GM23338 (cell line): Measurements from ENCODE around the gene MRPL20. TPM values are rescaled to one million over a fixed set of nuclear protein-coding genes. Genes with fewer than 3 reads are reported as not detected.

ENCODE experiments used
- ATAC-seq: fragments of 200-7000 bp; cut with Tn5 transposase; 3 replicates; pipeline ENCODE4 v1.9.1; 2020
- DNase-seq: peaks from one replicate; pipeline ENCODE4 v3.0.0-alpha.2; 2015; ENCODE audit warnings: low spot score
- H2AFZ ChIP-seq: fragments of 200-600 bp; sonication (generic); 2 replicates; pipeline ENCODE4 v1.8.0; 2016; ENCODE audit warnings: antibody characterized with exemption, mild to moderate bottlenecking, moderate library complexity
- H3F3A ChIP-seq: fragments of 200-600 bp; sonication (generic); replicated peaks from 2 replicates; pipeline ENCODE4 v1.8.0; 2017; ENCODE audit warnings: antibody characterized with exemption, mixed run types, low read depth
- H3K27ac ChIP-seq: fragments of 200-600 bp; sonication (generic); 2 replicates; pipeline ENCODE4 v1.6.1; 2016; ENCODE audit warnings: low read depth
- H3K27me3 ChIP-seq: fragments of 200-600 bp; sonication (generic); 2 replicates; pipeline ENCODE4 v1.8.0; 2016; ENCODE audit warnings: mild to moderate bottlenecking, mixed run types, moderate library complexity; ENCODE audit not compliant: insufficient read depth
- H3K36me3 ChIP-seq: fragments of 200-600 bp; sonication (generic); 2 replicates; pipeline ENCODE4 v1.8.0; 2016; ENCODE audit warnings: mild to moderate bottlenecking; ENCODE audit not compliant: insufficient read depth
- H3K4me1 ChIP-seq: fragments of 200-600 bp; sonication (generic); 2 replicates; pipeline ENCODE4 v1.8.0; 2016; ENCODE audit warnings: mild to moderate bottlenecking, moderate library complexity; ENCODE audit not compliant: insufficient read depth
- H3K4me2 ChIP-seq: fragments of 200-600 bp; sonication (generic); 2 replicates; pipeline ENCODE4 v1.7.1; 2017; ENCODE audit warnings: mixed run types
- H3K4me3 ChIP-seq: fragments of 200-600 bp; sonication (generic); 2 replicates; pipeline ENCODE4 v1.6.1; 2016; ENCODE audit warnings: mixed run types
- H3K79me2 ChIP-seq: fragments of 200-600 bp; sonication (generic); replicated peaks from 2 replicates; pipeline ENCODE4 v1.8.0; 2017; ENCODE audit warnings: mild to moderate bottlenecking; ENCODE audit not compliant: insufficient read depth
- H3K9me2 ChIP-seq: fragments of 200-600 bp; sonication (generic); 2 replicates; pipeline ENCODE4 v1.8.0; 2017; ENCODE audit not compliant: insufficient read depth
- H4K20me1 ChIP-seq: fragments of 200-600 bp; sonication (generic); replicated peaks from 2 replicates; pipeline ENCODE4 v1.8.0; 2017; ENCODE audit warnings: mild to moderate bottlenecking; ENCODE audit not compliant: insufficient read depth
- H3K27ac Mint-ChIP-seq: 2 replicates; pipeline ENCODE4 v1.8.0; 2020; ENCODE audit warnings: inconsistent platforms, mild to moderate bottlenecking, moderate library complexity, mixed read lengths
- H3K27me3 Mint-ChIP-seq: 3 replicates; pipeline ENCODE4 v1.8.0; 2022; ENCODE audit warnings: low read depth, mild to moderate bottlenecking, moderate library complexity, mixed read lengths, inconsistent platforms; ENCODE audit not compliant: insufficient read depth, poor library complexity
- H3K36me3 Mint-ChIP-seq: 3 replicates; pipeline ENCODE4 v1.8.0; 2021; ENCODE audit warnings: low read depth, mild to moderate bottlenecking, inconsistent platforms, moderate library complexity, mixed read lengths
- H3K4me1 Mint-ChIP-seq: 3 replicates; pipeline ENCODE4 v1.8.0; 2020; ENCODE audit warnings: mild to moderate bottlenecking, inconsistent platforms, mixed read lengths
- H3K4me3 Mint-ChIP-seq: 3 replicates; pipeline ENCODE4 v1.8.0; 2021; ENCODE audit warnings: moderate library complexity, mild to moderate bottlenecking, inconsistent platforms, mixed read lengths
- H3K9me3 Mint-ChIP-seq: 3 replicates; pipeline ENCODE4 v1.8.0; 2020; ENCODE audit warnings: moderate library complexity, mild to moderate bottlenecking, inconsistent platforms, mixed read lengths
- EZH2 ChIP-seq: fragments of 200-600 bp; sonication (generic); IDR thresholded peaks from one replicate; pipeline ENCODE4 v1.8.0; 2017; ENCODE audit warnings: antibody characterized with exemption, mild to moderate bottlenecking, low read depth; ENCODE audit not compliant: unreplicated experiment
- POLR2AphosphoS5 ChIP-seq: IDR thresholded peaks from 2 replicates; pipeline ENCODE4 v1.6.1; 2016; ENCODE audit warnings: antibody characterized with exemption, low read depth
- ZNF114 ChIP-seq: fragments of 250-450 bp; sonication (Bioruptor Pico); IDR thresholded peaks from 2 replicates; pipeline ENCODE4 v1.5.0; 2020; ENCODE audit warnings: mild to moderate bottlenecking, moderate library complexity
- ZNF331 ChIP-seq: fragments of 250-450 bp; sonication (Bioruptor Pico); IDR thresholded peaks from 2 replicates; pipeline ENCODE4 v1.5.0; 2020; ENCODE audit warnings: low read depth, mild to moderate bottlenecking, moderate library complexity
- polyA plus RNA-seq: library from polyadenylated mRNA; unstranded; fragments of >200 nt; fragmentation: Nextera tagmentation; extraction: Ambion mirVana; gene quantifications from 2 replicates; pipeline ENCODE4 v1.2.1, GENCODE V29; 2016
- total RNA-seq: library from RNA; depleted of rRNA; stranded (reverse); fragments of >200 nt; shearing (Covaris generic); gene quantifications from 2 replicates; pipeline ENCODE4 v1.2.3, GENCODE V29; 2014
- TF ChIP-seq, protein P1 (sequence below): IDR thresholded peaks from one replicate; pipeline ENCODE4 v1.6.1; 2018; ENCODE audit warnings: antibody characterized with exemption; ENCODE audit not compliant: unreplicated experiment
- TF ChIP-seq, protein P2 (sequence below), 2 experiments: fragments of 200-600 bp in 1 of 2; sonication (generic) in 1 of 2; conservative IDR thresholded peaks; 2 replicates each; pipeline versions ENCODE4 v1.5.1 to v1.6.1; 2016 to 2017; ENCODE audit warnings: antibody characterized with exemption in 2 of 2, low read depth in 2 of 2, mild to moderate bottlenecking in 2 of 2, moderate library complexity in 1 of 2
- TF ChIP-seq, protein P3 (sequence below): IDR thresholded peaks from 2 replicates; pipeline ENCODE4 v1.6.1; 2016; ENCODE audit warnings: antibody characterized with exemption
- TF ChIP-seq, protein P4 (sequence below): fragments of 250-450 bp; sonication (Bioruptor Pico); IDR thresholded peaks from 2 replicates; pipeline ENCODE4 v1.5.0; 2020; ENCODE audit warnings: mild to moderate bottlenecking, moderate library complexity

MRPL20 gene
- total and polyA plus RNA-seq, 2 experiments from 2014 or later, result 173 to 319 TPM

DNA sequence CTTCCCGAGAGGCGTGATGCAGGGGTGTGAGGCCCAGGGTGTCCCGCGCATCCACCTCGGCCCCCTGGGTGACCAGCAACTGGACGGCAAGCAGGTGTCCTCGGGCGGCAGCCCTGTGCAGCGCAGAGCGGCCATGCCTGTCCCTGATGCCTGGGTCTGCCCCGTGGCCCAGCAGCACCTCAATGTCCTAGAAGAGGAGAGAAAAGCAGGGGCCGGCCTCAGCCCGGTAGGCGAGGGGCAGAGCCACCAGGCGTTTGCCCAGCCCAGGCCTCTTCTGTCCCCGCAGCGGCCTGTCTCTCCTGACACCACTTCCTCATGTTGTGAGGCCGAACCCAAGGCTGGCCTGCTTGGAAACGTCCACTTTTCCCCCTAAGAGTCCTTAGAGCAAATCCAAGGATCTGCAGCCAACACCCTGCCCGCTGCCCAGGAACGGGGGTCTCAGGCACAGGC lies 12.3 kb upstream of the MRPL20 start:
- Mint-ChIP-seq H3K9me3 (no peaks in the 10 kb centered on the region; the same call in 2 of the 3 replicates), H3K27ac (no peak overlapping the region), H3K36me3 (no peaks in the 10 kb centered on the region; the same call in 2 of the 3 replicates), H3K27me3 (peaks cover 13% of the 10 kb centered on the region), H3K4me3 (peak overlapping the region; percentile 52), H3K4me1 (peaks cover 24% of the 10 kb centered on the region)
- peaks cover 25% of the 10 kb centered on the region for H3K4me1 ChIP-seq
- no peaks in the 10 kb centered on the region for H4K20me1 ChIP-seq
- TF ChIP-seq, protein P1, sequence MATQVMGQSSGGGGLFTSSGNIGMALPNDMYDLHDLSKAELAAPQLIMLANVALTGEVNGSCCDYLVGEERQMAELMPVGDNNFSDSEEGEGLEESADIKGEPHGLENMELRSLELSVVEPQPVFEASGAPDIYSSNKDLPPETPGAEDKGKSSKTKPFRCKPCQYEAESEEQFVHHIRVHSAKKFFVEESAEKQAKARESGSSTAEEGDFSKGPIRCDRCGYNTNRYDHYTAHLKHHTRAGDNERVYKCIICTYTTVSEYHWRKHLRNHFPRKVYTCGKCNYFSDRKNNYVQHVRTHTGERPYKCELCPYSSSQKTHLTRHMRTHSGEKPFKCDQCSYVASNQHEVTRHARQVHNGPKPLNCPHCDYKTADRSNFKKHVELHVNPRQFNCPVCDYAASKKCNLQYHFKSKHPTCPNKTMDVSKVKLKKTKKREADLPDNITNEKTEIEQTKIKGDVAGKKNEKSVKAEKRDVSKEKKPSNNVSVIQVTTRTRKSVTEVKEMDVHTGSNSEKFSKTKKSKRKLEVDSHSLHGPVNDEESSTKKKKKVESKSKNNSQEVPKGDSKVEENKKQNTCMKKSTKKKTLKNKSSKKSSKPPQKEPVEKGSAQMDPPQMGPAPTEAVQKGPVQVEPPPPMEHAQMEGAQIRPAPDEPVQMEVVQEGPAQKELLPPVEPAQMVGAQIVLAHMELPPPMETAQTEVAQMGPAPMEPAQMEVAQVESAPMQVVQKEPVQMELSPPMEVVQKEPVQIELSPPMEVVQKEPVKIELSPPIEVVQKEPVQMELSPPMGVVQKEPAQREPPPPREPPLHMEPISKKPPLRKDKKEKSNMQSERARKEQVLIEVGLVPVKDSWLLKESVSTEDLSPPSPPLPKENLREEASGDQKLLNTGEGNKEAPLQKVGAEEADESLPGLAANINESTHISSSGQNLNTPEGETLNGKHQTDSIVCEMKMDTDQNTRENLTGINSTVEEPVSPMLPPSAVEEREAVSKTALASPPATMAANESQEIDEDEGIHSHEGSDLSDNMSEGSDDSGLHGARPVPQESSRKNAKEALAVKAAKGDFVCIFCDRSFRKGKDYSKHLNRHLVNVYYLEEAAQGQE, result no peak
- TF ChIP-seq, protein P2, sequence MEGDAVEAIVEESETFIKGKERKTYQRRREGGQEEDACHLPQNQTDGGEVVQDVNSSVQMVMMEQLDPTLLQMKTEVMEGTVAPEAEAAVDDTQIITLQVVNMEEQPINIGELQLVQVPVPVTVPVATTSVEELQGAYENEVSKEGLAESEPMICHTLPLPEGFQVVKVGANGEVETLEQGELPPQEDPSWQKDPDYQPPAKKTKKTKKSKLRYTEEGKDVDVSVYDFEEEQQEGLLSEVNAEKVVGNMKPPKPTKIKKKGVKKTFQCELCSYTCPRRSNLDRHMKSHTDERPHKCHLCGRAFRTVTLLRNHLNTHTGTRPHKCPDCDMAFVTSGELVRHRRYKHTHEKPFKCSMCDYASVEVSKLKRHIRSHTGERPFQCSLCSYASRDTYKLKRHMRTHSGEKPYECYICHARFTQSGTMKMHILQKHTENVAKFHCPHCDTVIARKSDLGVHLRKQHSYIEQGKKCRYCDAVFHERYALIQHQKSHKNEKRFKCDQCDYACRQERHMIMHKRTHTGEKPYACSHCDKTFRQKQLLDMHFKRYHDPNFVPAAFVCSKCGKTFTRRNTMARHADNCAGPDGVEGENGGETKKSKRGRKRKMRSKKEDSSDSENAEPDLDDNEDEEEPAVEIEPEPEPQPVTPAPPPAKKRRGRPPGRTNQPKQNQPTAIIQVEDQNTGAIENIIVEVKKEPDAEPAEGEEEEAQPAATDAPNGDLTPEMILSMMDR (conservative IDR thresholded peaks at IDR 0.05; ENCODE audit: low read depth in 2 of 2), result no peak
- TF ChIP-seq, protein P3, sequence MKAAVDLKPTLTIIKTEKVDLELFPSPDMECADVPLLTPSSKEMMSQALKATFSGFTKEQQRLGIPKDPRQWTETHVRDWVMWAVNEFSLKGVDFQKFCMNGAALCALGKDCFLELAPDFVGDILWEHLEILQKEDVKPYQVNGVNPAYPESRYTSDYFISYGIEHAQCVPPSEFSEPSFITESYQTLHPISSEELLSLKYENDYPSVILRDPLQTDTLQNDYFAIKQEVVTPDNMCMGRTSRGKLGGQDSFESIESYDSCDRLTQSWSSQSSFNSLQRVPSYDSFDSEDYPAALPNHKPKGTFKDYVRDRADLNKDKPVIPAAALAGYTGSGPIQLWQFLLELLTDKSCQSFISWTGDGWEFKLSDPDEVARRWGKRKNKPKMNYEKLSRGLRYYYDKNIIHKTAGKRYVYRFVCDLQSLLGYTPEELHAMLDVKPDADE, result no peak
- TF ChIP-seq POLR2AphosphoS5 (no peak), EZH2 (no peak), ZNF331 (CRISPR knock-in tag) (no peak), ZNF114 (no peak)
- TF ChIP-seq, protein P4, sequence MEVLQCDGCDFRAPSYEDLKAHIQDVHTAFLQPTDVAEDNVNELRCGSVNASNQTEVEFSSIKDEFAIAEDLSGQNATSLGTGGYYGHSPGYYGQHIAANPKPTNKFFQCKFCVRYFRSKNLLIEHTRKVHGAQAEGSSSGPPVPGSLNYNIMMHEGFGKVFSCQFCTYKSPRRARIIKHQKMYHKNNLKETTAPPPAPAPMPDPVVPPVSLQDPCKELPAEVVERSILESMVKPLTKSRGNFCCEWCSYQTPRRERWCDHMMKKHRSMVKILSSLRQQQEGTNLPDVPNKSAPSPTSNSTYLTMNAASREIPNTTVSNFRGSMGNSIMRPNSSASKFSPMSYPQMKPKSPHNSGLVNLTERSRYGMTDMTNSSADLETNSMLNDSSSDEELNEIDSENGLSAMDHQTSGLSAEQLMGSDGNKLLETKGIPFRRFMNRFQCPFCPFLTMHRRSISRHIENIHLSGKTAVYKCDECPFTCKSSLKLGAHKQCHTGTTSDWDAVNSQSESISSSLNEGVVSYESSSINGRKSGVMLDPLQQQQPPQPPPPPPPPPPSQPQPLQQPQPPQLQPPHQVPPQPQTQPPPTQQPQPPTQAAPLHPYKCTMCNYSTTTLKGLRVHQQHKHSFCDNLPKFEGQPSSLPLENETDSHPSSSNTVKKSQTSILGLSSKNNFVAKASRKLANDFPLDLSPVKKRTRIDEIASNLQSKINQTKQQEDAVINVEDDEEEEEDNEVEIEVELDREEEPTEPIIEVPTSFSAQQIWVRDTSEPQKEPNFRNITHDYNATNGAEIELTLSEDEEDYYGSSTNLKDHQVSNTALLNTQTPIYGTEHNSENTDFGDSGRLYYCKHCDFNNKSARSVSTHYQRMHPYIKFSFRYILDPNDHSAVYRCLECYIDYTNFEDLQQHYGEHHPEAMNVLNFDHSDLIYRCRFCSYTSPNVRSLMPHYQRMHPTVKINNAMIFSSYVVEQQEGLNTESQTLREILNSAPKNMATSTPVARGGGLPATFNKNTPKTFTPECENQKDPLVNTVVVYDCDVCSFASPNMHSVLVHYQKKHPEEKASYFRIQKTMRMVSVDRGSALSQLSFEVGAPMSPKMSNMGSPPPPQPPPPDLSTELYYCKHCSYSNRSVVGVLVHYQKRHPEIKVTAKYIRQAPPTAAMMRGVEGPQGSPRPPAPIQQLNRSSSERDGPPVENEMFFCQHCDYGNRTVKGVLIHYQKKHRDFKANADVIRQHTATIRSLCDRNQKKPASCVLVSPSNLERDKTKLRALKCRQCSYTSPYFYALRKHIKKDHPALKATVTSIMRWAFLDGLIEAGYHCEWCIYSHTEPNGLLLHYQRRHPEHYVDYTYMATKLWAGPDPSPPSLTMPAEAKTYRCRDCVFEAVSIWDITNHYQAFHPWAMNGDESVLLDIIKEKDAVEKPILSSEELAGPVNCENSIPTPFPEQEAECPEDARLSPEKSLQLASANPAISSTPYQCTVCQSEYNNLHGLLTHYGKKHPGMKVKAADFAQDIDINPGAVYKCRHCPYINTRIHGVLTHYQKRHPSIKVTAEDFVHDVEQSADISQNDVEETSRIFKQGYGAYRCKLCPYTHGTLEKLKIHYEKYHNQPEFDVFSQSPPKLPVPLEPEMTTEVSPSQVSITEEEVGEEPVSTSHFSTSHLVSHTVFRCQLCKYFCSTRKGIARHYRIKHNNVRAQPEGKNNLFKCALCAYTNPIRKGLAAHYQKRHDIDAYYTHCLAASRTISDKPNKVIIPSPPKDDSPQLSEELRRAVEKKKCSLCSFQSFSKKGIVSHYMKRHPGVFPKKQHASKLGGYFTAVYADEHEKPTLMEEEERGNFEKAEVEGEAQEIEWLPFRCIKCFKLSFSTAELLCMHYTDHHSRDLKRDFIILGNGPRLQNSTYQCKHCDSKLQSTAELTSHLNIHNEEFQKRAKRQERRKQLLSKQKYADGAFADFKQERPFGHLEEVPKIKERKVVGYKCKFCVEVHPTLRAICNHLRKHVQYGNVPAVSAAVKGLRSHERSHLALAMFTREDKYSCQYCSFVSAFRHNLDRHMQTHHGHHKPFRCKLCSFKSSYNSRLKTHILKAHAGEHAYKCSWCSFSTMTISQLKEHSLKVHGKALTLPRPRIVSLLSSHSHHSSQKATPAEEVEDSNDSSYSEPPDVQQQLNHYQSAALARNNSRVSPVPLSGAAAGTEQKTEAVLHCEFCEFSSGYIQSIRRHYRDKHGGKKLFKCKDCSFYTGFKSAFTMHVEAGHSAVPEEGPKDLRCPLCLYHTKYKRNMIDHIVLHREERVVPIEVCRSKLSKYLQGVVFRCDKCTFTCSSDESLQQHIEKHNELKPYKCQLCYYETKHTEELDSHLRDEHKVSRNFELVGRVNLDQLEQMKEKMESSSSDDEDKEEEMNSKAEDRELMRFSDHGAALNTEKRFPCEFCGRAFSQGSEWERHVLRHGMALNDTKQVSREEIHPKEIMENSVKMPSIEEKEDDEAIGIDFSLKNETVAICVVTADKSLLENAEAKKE (CRISPR knock-in tag), result no peak
- no peaks in the 10 kb centered on the region for H3K79me2 ChIP-seq
- ATAC-seq, result peak; percentile 2; the same call in 1 of the 3 replicates
- no peak for DNase-seq
- H3K9me2 ChIP-seq, result no peaks in the 10 kb centered on the region
- H3K36me3 ChIP-seq, result no peaks in the 10 kb centered on the region
- H3K4me3 ChIP-seq, result peak overlapping the region; percentile 50; the same call in 1 of the 2 replicates
- H2AFZ ChIP-seq, result peak overlapping the region; percentile 94
- peak overlapping the region; percentile 77 for H3K4me2 ChIP-seq
- 0 out of 2 replicates have a peak, but pooled peaks cover 16% of the 10 kb centered on the region for H3F3A ChIP-seq
- 0 out of 2 replicates have a peak, but pooled peaks cover 2% of the 10 kb centered on the region for H3K27me3 ChIP-seq
- no peak overlapping the region for H3K27ac ChIP-seq
